Suprapubic skin (tissue), 3 donors: ENCODE measurements around the gene NDFIP1.

Experiments used
- CTCF ChIP-seq, 2 donors: fragments of 200-600 bp in 1 of 2; fragments of 450-650 bp in 1 of 2; sonication (generic) in 1 of 2; IDR thresholded peaks; one replicate each; pipeline ENCODE4 v1.5.1; 2016 to 2019; ENCODE audit warnings: antibody characterized with exemption in 2 of 2, mild to moderate bottlenecking in 1 of 2, moderate library complexity in 1 of 2
- EP300 ChIP-seq: sonication (generic); formaldehyde crosslinking; IDR thresholded peaks from one replicate; pipeline ENCODE4 v1.6.1; 2017; ENCODE audit warnings: antibody characterized with exemption

- TF ChIP-seq CTCF (IDR thresholded peaks at IDR 0.05) (no peak), EP300 (no peak)
Observed at GRCh38 chr5:142132916-142133315, 24.3 kb downstream of the NDFIP1 start.
